Stimulated activated CD8-positive, alpha-beta memory T cell treated with anti-CD3 and anti-CD28 coated beads, Interleukin-7, amount 100 ng/mL, for 24 hours (primary cell): ENCODE results near the gene YAE1.

Experiments
- DNase-seq: peaks from one replicate; pipeline ENCODE4 v3.0.0-alpha.2; 2020; ENCODE audit warnings: low read depth

YAE1 gene

DNA sequence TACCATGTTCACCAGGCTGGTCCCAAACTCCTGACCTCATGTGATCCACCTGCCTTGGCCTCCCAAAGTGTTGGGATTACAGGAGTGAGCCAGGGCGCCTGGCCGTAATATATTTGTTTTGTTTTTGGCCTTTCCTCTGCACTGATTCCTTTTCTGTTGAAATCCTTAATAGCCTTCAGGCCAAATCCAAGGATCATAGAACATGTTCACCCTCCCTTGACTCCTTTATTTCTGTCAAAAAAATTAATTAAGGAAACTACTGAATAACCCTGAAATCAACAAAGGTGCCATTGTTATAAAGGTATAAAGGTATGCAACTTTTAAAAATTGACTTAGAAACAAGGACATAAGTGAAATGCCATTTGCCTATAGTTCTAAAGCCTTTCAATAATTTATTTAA, 41.7 kb downstream of the YAE1 start:
- no peak for DNase-seq

DNA sequence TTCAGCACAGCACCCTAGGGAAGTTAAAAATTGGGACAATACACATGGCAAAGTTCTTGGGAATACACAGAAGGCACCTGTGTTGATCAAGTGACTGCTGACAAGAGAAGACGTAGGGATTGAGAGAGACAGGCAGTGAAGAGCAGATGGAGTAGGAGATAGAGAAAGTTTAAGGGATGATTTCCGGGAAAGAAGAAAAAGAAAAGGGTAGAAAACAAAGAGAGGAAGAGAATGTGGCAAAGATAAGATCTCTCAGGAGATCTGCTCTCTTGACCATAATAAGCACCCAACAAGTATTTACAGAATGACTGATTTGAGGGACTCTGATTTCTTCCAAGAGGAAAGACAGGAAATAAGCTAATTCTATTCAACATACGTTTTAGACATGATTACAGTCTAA, 42.1 kb downstream of the YAE1 start:
- DNase-seq, result no peak

DNA sequence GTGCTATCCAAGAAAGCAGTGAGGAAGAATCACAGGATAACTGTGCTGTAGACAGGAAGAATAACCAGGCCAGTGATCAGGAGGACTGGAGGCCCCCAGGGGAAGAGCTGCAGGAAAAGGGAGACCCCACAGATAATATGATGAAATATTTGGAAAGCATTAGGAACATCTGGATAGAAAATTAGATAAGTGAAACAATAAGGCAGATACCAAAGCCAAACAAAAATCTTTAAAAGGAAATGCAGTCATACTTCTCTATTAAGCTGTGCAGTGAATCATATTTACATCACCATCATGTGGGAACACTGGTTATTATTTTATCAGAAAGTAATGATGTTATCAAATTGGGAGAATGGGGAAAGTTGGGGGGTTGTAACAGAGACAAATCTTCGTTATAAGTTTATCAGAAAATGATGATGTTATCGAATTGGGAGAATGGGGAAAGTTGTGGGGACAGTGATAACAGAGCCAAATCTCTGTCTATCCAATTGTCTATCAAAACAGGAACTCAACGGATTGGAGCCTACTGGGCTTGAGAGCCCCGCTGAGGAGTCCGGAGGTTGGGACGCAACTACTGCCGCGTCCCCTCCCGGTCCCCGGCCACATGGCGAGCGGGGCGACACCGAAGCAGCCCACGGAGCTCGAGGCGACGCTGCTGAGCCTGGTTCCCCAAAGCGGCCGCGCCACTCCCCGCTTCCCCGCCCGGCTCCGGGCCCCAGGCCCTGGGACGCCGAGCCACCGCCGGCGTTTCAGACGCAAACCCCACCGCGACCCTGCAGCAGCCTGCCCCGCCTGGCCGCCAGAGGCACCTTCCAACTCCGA, 43.1 kb downstream of the YAE1 start:
- no peak for DNase-seq

DNA sequence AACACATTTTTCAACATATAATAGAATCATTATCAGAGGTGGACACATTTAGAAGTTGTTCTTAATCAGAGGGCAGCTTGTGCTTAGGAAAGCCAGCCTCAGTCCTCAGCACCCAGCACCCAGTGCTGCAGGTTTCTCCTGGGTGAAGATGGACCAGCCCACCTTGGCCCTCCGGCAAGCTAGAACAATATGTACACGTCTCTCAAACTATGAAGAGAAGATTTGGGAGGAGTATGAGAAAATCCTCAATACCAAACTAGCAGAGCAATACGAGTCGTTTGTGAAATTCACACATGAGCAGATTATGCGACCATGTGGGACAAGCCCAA, 43.7 kb downstream of the YAE1 start:
- no peak for DNase-seq

DNA sequence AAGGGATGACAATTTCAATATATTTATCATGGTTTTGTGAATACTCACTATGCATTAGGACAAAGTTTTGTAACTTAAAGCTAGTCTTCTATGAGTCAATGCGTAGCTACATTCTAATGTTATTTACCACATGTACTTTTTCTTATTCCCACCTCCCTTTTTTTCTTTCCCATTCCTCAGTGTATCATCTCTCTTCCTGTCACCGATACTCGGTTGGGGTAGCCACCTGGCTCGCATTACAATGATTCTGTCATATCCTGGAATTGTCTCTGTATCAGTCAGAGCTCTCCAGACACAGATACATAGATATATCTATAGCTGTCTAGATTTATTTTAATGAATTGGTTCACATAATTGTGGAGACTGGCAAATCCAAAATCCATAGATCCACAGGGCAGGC, 47.4 kb downstream of the YAE1 start:
- DNase-seq, result no peak

DNA sequence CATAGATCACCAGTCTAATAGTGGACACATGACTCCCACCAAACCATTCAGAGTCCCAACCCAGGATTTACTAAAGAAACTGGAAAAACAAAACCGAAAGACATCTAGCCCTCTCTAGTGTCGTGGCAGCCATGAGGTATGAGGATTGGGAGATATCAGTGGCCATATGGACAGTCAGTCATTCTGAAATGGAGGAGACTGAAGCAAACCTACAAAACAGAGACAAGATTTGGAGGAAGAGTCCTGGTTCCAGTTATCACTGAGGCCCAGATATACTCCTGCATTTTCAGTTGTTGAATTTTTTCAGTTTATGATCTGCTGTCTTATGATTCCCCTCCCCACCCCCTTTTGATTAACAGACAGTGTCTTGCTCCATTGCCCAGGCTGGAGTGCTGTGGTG, 48.1 kb downstream of the YAE1 start:
- no peak for DNase-seq

DNA sequence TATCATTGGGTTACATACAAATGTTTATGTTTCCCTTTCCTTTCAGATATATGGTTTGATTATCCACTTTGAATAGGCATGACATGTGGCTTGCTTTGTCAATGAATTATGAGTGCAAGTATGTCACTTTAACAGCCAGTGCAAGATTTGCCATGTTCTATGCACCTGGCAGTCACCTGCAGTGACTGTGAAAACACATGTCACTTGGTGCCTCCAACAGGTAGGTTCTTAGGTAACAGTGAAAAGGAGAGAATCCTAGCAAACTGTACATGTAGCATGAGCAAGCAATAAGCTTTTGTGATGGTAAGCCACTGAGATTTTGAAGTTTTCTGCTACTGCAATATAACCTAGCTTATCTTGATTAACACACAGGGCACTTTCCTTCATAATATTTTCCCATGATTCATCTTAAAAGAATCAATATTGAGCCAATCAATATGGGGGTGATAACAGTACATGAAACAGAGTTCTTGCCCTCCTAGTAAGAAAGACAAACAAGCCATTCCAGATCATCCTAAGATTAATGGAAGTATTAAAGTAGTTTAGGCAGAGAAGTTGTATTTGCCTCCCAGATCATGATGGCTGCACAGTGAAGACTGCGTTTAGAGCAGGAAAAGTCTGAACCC, 49.3 kb downstream of the YAE1 start:
- no peak for DNase-seq

DNA sequence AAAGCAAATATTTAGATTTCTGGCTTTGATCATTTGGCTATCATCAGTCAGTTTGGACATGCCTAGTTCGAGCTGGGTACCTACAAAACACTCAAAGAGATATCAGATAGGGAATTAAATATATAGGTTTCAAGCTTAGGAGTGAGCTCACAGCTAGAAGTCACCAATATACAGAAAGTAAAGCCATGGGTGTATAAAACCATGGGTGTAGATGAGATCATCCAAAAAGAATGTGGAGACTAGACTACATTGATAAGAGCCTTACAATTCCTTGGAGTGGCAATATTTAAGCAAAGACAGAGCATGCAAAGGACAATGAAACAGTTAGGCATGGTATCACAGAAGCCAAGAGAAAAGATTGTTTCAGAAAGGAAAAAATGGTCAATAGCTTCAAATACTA, 49.9 kb downstream of the YAE1 start:
- DNase-seq, result no peak

DNA sequence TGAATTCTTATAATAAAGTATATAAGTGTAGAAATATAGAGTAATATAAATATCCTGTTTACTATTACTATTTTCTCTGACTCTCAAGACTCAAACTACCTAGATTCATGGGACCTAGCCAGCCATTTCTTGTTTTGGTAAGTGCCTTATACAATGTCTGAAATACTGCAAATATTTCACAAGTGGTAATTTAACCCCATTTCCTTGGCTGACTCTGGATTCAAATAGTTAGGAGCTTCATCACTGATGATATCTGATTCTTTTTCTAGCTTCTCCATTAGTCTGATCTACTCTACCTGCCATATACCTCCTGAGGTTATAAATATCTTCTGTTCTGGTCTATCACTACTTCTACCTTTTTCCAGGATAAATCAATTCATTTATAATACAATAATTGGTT, 50.8 kb downstream of the YAE1 start:
- DNase-seq, result no peak

DNA sequence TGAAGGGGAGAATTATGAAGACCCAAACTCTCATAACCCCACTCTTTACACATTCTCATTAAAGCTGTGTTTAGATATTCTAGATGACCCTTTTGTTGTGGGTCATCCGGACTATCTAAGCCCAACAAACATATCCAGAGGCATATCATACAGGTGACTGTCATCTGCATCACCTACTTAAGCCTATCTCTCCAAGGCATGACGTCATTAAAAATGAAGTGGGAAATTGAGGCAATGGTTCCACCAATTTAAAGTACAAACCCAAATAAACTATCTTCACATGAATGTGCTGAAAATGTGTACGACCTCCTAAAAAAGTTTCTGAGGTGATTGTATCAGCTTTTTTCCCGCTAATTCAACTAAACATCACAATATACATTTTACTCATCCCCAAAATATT, 52.7 kb downstream of the YAE1 start:
- no peak for DNase-seq

DNA sequence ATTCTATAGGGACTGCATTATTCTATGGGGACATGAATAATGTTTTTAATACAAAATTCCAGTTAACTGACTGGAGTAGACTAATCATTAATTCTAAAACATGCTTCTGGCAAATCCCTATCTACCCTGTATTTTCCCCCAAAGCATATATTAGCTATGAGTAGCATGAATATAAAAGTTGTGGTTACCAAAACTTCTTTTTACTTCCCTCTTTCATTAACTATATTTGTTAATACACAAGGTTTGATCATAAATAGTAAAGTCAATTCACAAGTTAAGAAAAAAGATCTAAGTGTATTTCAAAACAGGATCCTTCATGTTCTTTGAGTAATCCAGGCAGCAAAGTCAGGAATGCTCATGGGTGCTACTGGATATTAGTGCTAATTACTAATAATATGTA, 54.3 kb downstream of the YAE1 start:
- no peak for DNase-seq

DNA sequence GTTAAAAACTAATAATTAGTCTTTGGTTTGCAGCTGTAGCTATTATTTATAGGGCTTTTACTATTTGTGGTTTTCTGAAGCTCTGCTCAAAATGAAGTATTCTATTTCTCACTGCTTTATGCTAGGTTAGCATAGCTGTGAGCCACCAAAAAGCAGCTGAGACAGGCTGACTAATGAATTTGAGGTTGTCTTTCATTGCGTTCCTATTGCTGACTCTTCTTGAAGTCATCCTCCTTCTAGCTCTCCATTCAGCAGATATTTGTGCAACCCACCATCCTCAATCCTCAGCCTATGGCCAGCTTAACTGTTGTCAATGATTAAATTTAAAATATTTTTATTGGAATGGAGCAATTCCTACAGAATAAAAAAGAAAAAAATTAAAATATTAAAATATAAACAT, 55.1 kb downstream of the YAE1 start:
- no peak for DNase-seq

DNA sequence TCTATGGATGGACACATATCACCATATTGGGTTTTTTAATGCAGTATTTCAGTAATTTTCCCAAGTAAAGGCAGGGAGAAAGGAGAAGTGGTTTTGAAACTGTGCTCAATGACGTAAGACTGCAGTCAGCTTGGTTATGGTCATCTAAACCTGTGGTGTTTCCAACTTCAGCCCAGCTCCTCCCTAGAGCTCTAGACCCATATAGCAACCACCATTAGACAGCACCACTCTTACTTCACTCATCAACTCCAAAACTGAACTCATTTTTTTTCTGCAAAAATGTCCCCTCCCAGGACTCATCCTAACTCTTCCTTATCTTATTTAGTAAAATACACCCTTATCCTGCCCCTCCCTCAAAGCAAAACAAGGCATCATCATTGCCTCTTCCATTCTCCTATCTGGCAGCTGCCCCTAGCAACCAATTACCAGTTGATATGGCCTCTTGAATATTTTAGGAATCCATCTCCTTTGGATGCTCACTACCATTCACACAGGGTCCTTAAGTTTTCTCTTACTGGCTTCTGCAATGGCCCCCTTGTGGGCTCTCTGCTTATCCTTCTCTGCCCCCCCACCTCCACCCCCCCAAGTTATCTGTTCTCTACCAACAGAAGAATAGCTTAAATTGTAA, 55.7 kb downstream of the YAE1 start:
- no peak for DNase-seq
